HG02588 (cell line): ENCODE data around the gene FUT8.
"Not testable (repeated sequence)": the region's sequence is repeated elsewhere in the genome, so short reads cannot be mapped to it uniquely, and the experiment has no call there.

Experiments used
- ATAC-seq: cut with Tn5 transposase; IDR thresholded peaks from one replicate; pipeline ENCODE4 v1.9.1; 2021; ENCODE audit warnings: mild to moderate bottlenecking, moderate library complexity; ENCODE audit not compliant: unreplicated experiment

The FUT8 gene

DNA sequence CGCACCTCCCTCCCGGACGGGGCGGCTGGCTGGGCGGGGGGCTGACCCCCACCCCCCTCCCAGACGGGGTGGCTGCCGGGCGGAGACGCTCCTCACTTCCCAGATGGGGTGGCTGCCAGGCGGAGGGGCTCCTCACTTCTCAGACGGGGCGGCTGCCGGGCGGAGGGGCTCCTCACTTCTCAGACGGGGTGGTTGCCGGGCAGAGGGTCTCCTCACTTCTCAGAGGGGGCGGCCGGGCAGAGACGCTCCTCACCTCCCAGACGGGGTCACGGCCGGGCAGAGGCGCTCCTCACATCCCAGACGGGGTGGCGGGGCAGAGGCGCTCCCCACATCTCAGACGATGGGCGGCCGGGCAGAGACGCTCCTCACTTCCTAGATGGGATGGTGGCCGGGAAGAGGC is 280.0 kb downstream of the FUT8 start:
- not testable (repeated sequence) for ATAC-seq

DNA sequence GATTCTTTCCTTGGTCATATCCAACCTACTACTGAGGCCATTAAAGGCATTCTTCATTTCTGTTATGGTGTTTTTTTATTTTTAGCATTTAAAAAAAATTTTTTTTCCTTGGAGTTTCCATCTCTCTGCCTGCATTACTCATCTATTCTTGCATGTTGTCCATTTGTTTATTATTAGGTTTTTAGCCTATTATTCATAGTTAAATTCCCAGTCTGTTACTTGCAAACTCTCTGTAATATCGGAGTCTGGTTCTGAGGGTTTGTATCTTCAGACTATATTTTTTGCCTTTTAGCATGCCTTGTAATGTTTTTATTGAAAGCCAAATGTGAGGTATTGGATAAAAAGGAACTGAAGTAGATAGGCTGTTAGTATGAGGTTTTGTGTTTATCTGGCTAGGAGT is 284.3 kb downstream of the FUT8 start:
- ATAC-seq, result no peak

DNA sequence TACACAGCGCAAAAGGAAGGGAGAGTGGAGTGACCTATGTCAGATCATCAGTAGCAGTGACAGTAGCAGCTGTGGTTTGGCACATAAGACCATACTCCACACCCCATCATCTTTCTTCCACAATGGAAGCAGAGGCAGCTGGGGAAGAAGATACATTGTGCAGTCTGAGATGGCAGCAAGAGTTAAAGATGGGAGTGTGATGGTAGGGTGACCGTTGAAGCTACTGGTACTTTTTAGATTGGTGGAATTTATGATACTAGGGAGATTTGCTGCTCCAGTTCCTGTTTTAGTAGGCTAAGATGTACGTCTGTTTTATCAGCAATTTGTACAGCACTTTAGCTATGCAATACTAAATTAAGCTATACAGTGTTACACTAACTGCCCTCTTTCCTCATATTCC is 291.0 kb downstream of the FUT8 start:
- no peak for ATAC-seq

DNA sequence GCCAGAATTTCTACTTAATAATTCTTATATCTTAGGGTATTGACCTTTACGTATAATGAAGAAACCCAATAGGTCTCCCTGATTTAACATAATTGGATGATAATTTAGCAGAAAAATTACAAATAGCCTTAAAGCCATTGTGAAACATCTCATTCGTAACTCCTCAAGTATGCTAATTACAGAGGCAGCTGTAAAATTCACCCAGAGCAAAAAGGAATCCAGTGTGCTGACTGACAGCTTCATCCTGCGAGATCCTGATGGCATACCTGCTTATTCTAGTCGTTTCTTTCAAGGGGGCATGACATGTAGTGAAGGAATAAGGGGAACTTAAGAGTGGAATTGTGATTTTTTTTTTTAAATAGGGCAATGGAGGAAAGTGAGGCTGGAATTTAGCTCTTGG is 291.5 kb downstream of the FUT8 start:
- no peak for ATAC-seq

DNA sequence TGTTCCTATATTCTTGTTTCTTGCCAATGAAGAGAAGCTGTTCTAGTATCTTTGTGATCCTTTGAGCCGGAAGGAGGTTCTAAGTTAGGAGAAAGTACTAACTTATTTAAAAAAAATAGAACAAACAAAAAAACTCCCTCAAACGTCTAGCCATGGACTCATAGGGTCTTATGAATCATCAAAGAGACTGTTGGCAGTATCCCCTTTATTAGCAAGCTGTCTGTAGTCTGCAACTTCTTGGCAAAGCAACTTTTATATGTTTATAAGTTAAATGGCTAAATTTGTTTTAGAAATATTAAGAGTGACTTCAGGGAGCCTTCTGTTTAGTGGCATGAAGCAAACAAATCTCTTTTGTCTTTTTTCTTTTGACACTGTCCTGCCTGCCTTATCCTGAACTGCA is 291.9 kb downstream of the FUT8 start:
- ATAC-seq, result no peak

DNA sequence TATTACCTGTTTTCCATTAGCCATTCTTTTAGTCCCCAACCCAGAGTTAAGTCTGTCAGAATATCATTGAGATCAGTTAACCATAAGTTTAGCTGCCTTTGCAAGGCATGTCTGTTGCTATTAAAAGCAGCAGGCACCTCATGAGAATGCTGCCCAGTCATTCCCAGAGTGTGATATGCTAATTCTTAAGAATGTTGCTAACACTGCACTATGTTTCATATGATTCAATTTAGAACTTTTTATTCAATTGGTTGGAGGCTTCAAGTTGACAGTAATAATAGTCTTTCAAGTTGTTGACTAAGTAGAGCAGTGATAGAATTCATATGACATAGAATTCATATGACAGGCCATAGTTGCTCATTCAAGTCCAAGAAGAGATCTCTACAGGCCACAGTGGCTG is 292.3 kb downstream of the FUT8 start:
- ATAC-seq, result peak; percentile 63

DNA sequence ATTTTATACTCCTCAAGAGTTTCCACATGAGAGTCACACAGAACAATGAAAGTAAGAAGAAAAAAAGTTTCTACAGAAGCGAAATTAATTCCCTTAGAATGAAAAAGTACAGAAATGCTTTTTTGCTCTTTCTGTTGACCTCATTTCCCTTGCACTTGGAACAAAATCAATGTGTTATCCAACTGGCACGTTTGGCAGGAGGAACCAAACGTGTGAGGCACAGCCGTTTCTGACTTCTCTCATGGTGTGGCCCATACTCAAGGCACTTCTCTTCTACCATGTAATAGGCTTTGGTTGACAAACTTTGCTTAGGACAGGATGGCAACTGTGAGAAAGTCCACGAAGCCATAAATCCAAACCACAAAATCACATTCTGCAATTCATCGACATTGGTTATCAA is 297.0 kb downstream of the FUT8 start:
- ATAC-seq, result no peak

DNA sequence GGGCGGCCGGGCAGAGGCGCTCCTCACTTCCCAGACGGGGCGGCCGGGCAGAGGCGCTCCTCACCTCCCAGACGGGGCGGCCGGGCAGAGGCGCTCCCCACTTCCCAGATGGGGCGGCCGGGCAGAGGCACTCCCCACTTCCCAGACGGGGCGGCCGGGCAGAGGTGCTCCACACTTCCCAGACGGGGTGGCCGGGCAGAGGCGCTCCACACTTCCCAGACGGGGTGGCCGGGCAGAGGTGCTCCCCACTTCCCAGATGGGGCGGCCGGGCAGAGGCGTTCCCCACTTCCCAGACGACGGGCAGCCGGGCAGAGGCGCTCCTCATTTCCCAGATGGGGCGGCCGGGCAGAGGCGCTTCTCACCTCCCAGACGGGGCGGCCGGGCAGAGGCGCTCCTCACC is 304.3 kb downstream of the FUT8 start:
- ATAC-seq, result not testable (repeated sequence)

DNA sequence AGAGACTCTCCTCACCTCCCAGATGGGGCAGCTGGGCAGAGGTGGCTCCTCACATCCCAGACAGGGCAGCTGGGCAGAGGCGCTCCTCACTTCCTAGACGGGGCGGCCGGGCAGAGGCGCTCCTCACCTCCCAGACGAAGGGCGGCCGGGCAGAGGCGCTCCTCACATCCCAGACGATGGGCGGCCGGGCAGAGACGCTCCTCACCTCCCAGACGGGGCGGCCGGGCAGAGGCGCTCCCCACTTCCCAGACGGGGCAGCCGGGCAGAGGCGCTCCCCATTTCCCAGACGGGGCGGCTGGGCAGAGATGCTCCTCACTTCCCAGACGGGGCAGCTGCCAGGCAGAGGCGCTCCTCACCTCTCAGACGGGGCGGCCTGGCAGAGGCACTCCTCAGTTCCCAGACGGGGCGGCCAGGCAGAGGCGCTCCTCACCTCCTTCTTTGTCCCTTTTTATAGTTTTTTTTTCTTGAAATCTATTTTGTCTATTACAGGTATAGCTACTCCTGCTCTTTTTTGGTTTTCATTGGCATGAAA is 304.9 kb downstream of the FUT8 start:
- ATAC-seq, result not testable (repeated sequence)

DNA sequence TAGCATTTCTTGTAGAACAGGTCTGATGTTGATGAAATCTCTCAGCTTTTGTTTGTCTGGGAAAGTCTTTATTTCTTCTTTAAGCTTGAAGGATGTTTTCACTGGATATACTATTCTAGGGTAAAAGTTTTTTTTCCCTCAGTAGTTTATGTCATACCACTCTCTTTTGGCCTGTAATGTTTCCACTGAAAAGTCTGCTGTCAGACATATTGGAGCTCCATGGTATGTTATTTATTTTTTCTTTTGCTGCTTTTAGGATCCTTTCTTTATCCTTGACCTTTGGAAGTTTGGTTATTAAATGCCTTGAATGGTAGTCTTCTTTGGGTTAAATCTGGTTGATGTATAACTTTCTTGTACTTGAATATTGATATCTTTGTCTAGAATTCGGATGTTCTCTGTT is 306.1 kb downstream of the FUT8 start:
- no peak for ATAC-seq

DNA sequence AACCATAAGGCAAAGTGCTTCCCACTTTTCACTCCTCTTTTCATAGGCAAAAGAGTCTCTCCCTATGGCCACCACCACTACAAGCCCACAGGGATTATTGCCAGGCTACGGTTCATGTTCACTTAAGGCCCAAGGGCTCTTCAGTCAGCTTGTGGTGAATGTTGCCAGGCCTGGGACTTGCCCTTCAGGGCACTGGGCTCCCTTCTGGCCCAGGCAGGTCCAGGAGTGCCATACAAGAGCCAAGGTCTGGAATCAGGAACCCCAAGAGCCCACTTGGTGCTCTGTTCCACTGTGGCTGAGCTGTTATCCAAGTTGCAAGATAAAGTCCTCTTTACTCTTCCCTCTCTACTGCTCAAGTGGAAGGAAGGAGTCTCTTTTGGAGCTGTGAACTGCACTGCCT is 307.6 kb downstream of the FUT8 start:
- ATAC-seq, result no peak

DNA sequence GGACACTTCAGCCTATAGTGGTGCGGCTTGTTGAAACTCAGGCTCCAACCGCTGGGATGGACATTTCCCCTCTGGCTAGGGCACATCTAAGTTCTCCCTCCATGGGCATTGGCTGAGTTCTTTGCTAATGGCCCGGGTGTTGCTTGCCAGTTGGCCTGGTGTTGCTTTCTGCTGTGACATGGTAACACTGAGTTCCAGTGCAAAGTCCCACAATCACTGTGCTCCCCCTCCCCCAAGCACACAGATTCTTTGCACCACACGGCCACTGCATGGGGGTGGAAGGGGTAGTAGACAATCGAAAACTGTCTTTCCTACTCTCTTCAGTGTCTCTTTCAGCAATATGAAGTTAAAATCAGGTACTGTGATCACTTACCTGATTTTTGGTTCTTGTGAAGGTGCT is 308.2 kb downstream of the FUT8 start:
- ATAC-seq, result no peak

DNA sequence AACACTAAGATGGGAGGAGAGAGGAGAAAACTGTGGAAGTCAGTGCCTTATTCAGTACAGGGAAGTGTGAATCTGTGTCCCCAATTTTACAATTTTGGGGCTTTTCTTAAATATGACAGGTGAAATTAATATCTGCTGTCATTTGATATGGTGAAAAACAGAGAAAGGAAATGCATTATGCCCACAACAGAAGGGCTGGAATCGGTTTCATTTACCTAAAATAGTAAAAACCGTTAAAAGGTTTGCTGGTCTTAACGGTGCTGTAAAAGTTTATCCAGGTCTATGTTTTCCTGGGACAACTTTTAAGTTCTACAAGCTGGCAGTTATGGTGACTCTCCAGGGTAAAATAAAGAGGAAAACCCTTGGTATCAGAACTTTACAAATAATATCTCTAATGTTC is 310.8 kb downstream of the FUT8 start:
- ATAC-seq, result no peak

DNA sequence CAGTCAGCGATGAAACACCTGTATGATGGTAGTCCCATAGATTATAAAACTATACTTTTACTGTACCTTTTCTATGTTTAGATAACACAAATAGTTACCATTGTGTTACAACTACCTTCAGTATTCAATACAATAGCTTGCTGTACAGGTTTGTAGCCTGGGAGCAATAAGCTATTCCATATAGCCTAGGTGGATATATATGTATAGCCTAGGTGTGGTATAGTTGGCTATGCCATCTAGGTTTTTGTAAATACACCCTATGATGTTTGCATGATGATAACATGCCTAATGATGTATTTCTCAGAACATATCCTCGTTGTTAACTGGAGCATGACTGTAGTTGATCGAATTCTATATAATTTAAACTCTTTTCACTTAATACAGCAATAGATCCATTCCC is 316.1 kb downstream of the FUT8 start:
- no peak for ATAC-seq

DNA sequence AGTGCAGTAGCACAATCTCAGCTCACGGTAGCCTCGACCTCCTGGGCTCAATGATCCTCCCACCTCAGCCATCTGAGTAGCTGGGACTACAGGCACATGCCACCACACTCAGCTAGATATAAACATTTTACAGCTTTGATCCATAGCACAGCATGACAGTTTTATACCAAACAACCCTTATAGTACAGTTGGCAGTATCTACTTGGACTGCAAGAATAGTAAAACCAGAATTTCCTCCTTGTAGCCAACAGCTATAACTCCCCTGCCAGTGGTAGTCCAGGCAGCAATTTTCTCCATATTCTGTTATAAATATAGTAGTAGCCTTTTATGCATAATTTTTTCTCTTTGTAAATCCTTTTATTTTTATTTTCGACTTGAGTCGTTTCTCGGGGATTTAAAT is 317.0 kb downstream of the FUT8 start:
- ATAC-seq, result no peak

DNA sequence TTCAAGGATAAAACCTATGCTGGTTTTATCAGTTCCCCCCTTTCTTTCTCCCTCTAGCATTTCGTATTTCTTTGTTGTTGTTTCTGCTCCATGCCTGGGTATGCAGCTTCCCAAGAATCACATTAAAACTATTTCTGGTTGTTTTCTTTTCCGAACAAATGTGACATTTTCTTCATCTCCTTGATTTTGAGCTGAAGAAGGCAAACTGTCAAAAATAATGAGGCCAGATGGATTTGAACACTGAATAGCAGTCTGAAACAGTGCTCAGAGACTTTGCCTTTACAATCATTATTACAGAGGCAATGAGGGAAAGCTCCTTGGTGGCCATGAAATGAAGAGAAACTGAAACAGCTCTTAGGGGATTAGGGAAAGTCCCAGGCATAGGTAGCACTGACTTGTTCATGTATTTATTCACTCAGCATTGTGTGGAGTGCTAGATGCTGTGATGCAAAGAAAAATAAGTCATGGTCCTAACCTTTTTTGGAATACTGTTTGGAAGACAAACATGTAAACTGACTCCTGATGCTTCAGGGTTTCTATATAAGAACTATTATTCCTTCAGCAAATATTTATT is 319.5 kb downstream of the FUT8 start:
- ATAC-seq, result peak; percentile 99

DNA sequence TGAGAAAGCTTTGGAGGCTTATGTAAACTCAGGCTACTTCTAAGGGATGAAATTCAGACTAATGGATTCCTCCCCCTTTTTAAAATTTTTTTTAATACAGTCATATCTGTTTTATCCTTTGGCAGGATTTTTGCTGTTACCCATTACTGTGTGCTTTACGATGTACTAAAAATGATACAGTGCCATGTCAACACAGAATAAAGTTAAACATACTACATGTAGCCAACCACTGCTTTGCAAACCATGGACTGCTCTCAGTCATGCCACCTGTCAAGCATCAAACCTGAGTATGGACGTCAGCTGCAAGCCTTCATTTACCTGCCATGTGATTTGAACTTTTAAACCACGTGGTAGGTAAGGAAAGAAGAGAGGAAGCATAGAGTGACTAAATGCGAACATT is 325.8 kb downstream of the FUT8 start:
- ATAC-seq, result no peak

DNA sequence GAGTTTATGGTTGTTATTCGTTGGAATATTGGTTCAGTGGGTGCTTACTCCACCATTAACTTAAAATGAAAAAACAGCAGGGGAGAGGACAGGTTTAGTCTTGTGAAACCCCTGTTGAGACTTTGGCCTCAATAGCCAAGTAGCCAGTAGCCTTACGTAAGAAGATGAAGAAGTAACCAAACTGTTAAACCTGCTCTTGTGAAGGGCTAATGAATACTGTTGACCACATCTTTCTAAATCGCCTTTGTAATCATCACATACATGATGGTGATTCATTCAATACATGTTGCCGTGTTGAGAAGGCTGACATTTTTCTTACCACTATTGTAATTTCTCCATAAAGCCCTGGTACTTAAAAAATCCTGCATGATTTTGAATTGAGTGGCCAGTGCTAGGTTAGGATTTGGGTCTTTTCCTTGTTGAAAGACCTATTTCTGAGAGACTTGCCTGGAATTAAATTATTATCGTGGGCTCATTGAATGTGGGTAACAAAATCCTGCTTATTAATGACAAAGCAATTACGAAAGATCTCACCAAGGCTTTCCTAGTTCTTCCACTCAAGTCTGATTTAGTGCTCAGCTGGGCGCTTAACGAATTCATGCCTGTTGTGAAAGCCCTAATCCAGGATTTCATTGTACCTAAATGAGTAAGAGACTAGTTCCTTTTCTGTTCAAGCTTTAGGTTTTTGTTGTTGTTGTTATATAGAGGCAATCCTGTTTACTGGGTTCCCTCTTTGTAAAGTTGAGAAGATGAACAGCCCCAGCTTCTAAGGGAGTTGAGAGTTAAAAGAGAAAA is 333.1 kb downstream of the FUT8 start:
- ATAC-seq, result no peak

DNA sequence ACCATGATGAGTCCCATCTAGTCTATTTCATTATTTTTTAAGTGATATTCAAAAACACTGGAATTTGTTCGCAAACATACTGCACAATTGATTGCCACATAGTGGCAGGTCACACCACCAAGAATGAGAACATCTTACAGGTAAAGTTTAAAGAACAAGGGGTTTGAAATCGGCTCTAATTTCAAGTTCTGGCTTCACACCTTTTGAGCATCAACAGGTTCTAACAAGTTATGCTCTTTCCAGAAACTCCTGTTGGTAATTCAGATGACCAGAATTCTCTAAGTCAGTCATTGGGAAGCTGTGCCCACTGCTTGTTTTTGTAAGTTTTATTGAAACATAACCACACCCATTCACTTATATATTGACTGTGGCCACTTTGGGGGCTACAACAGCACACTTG is 336.3 kb downstream of the FUT8 start:
- no peak for ATAC-seq

DNA sequence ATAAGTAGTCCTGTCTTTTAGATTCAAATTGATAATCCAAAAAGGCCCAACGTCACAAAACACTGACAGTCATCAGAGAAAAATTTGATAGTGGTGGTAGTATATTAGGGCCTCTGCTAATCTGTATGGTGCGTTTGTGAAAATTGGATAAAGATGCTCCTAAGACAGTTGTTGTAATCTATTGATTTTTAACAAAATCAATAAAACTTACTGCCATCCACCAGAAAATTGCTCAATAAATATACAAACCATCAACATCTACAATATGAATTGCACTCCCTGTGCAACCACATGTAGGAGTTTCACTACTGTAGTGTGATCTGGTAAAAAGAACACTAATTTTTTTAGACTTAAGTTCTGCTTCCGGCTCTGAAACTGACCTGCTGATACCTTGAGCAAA is 336.8 kb downstream of the FUT8 start:
- no peak for ATAC-seq

DNA sequence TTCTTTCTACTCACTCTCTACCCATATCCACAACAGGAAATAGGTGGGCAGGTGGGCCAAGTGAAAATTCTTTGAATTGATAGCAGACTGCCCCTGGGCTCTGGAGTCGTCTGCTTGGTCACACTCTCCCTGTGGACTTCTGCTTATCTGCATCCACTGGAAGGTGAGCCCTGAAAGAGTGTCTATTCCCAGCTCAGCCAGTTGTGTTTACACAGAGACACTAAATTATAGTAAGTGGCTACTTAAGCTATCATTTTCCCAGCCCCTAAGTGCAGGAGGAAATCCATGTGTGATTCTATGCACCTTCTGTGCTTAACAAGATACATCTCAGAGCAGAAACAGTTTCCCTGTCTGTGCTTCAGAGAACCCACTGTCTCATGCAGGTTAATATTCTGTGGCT is 338.4 kb downstream of the FUT8 start:
- no peak for ATAC-seq

DNA sequence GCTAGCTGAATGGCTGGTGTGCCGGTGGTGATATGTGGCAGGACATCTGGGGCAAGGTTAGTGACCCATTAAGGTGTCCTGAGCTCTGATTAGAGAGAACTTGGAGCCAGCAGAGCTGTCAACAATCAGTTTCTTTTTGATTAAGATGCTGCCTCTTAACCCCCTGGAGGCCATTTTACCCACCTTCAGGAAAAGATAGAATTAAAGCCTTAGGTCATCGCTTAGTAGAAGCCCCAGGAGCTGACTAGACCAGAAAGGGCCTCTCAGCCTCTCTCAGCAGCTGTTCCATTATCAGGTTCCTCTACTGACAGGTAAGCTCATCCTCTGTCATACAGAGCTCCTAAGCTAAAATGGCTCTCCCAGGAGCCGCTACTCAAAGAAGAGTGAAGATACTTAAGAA is 339.0 kb downstream of the FUT8 start:
- no peak for ATAC-seq

DNA sequence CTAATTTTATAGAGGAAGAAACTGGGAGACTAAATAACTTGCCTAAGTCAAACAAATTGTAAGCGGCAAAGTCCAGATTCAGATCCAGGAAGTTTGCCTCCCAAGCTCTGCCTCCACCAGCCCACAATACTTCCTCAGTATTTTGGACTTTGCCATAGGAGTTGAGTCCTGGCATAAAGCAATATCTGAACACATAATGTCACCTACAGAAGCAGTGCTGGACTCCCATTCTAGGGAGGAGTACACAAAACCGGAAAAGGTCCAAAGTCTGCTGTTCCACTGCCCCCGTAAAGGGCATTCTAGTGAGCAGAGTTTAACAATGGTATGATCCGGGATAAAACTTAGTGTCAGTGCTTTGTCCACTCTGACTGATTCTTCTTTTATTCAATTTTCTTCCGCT is 340.5 kb downstream of the FUT8 start:
- no peak for ATAC-seq
